Esophagus squamous epithelium (tissue), 4 donors: ENCODE data around the gene ACP6.
"Not testable (repeated sequence)": the region's sequence is repeated elsewhere in the genome, so short reads cannot be mapped to it uniquely, and the experiment has no call there.

Source experiments
- CTCF ChIP-seq, 6 experiments: fragments of 450-650 bp in 4 of 6; fragments of 200-600 bp in 2 of 6; sonication (generic) in 2 of 6; IDR thresholded peaks; one replicate each; pipeline ENCODE4 v1.5.1; 2016 to 2019; ENCODE audit warnings: antibody characterized with exemption in 6 of 6, mild to moderate bottlenecking in 4 of 6, moderate library complexity in 4 of 6
- POLR2A ChIP-seq, 4 donors: fragments of 450-650 bp; IDR thresholded peaks; one replicate each; pipeline ENCODE4 v1.6.1; 2017; ENCODE audit warnings: antibody characterized with exemption in 4 of 4, mild to moderate bottlenecking in 4 of 4, moderate library complexity in 3 of 4

DNA sequence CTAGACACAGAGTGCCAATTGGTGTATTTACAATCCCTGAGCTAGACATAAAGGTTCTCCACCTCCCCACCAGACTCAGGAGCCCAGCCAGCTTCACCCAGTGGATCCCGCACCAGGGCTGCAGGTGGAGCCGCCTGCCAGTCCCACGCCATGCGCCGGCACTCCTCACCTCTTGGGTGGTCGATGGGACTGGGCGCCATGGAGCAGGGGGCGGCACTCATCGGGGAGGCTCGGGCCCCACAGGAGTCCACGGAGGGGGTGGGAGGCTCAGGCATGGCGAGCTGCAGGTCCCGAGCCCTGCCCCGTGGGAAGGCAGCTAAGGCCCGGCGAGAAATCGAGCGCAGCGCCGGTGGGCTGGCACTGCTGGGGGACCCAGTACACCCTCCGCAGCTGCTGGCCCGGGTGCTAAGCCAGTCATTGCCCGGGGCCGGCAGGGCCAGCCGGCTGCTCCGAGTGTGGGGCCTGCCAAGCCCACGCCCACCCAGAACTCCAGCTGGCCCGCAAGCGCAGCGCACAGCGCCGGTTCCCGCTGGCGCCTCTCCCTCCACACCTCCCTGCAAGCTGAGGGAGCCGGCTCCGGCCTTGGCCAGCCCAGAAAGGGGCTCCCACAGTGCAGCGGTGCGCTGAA is 10.4 kb upstream of the ACP6 start:
- TF ChIP-seq CTCF, POLR2A (IDR thresholded peaks at IDR 0.05): not testable (repeated sequence)
